ENCODE data around the gene PODXL2.
A peak's percentile ranks its signal among the peaks of the same experiment; 100 is the strongest.

PODXL2 gene

DNA sequence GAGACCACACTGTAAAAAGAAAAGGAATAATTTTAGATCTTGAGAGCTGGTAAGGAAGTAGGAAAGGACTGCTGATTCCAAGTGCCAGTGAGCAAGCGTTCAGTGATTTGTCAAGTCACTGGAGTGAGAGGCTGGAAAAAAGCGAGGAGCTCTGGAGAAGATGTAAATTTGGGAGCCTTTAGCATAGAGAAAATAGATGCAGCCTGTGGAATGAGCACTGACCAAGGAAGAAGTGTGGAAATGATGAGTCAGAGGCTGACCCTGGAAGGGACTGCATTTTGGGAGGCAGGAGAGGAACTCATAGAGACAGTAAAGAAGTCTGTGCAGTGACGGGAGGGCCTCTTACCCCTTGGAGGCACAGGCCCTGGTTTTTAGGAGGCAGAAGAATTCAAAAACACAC lies 26.7 kb downstream of the PODXL2 start:
- no peak for ATAC-seq

DNA sequence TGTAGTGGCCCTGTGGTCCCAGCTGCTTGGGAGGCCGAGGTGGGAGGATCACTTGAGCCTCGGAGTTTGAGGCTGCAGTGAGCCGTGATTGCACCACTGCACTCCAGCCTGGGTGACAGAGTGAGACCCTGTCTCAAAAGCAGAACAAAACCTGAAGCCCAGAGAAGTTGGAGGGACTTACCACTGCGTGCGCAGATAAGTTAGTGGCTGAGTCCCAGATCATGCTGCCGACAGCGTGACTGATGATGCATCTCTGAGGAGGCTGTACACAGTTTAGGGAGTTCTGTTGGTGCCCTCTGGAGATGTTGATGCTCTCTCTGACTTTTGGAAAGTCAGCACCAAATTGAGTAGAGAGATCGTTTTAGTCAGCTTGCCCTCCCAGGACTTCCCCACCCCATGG lies 27.9 kb downstream of the PODXL2 start:
- ATAC-seq, result no peak

DNA sequence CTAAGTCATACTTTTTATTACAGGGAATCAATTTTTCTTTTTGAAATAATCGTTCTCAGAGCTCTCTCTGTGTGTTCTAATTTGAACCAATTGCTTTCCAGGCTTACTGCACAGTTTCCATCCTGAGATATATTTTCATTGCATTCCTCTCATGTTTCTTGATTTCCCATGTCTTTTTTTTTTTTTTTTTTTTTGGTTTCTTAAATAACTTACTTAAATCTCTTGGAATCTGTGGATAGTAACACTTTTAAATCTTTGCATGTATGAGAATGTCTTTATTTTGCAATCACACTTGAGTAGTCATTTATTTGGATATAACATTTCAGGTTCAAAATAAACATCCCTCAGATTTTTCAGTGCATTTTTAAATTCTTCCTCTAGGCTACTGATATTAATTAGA lies 29.2 kb downstream of the PODXL2 start:
- ATAC-seq, result no peak

DNA sequence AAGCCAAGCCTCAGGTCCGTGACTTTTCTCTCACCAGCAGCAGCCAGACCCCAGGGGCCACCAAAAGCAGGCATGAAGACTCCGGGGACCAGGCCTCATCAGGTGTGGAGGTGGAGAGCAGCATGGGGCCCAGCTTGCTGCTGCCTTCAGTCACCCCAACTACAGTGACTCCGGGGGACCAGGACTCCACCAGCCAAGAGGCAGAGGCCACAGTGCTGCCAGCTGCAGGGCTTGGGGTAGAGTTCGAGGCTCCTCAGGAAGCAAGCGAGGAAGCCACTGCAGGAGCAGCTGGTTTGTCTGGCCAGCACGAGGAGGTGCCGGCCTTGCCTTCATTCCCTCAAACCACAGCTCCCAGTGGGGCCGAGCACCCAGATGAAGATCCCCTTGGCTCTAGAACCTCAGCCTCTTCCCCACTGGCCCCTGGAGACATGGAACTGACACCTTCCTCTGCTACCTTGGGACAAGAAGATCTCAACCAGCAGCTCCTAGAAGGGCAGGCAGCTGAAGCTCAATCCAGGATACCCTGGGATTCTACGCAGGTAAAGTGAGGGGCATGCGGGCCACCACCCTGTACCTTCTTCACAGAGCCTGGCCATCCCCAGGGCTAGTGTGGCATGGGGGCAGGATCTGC lies 31.8 kb downstream of the PODXL2 start:
- no peak for ATAC-seq

DNA sequence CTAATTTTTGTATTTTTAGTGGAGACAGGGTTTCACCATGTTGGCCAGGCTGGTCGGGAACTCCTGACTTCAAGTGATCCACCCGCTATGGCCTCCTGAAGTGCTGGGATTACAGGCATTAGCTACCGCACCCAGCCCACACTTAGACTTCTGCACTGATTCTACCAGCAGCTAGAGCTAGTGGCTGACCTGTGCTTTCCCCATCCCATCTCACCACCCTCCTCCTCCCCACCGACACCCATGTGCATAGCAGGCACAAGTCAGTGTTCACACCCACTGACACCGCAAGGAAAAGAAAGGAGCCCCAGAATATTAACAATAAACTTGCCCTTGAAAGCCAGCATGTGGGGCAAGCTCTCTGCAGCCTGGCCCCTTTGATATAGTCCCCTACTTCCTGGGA lies 32.6 kb downstream of the PODXL2 start:
- ATAC-seq, result no peak

DNA sequence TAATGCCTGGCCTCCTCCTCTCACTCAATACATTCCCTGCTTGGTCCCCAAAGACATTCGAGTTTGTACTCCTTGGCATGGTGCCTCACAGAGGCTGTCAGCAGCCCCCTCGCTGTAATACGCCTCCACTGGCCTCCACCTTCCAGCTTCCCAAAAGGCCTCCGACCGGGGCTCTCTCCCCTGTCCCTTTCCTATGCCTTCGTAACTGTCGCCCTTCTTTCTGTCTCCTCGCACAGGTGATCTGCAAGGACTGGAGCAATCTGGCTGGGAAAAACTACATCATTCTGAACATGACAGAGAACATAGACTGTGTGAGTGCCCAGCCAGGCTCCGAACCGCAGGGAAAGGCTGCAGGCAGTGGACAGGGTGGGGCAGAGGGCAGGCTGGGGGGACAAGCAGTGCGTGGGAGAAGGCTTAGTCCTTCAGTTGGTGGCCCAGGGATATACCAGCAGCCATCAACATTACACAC lies 33.0 kb downstream of the PODXL2 start:
- no peak for ATAC-seq

DNA sequence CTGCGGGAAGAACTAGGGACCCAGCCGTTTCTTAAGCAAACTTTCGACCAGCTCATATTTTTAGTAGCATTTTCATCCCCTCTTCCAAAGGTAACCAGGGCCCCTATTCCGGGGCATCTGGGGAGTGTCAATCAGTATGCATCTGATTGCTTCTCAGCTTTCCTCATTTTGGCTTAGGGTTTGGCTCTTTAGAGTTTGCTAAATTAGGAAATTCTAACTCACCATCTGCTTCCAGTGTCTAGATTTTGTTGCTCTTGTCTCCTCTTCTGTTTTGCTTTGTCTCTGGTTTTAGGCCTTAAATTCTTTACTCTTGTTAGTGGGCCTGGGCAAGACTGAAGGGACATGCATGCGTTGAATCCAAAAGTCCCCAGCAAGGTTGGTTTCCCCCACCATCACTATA lies 34.2 kb downstream of the PODXL2 start:
- ATAC-seq, result no peak

DNA sequence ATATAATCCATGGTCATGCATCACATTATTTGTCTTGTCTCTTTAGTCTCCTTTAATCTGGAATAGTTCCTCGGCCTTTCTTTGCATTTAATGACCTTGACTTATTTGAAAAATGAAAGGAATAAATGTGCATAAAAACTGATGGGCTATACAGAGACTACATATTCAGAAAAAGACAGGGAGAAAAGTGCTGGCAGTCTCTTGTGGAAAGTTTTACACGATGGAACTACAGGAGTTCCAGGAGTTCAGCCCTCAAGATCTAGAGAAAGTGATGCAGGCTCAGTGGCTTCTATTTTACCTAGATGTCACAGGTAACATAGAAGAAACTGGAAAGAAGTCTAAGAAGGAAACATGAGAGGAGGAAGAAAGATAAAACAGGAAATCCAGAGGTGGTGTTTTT lies 36.2 kb downstream of the PODXL2 start:
- ATAC-seq, result no peak

DNA sequence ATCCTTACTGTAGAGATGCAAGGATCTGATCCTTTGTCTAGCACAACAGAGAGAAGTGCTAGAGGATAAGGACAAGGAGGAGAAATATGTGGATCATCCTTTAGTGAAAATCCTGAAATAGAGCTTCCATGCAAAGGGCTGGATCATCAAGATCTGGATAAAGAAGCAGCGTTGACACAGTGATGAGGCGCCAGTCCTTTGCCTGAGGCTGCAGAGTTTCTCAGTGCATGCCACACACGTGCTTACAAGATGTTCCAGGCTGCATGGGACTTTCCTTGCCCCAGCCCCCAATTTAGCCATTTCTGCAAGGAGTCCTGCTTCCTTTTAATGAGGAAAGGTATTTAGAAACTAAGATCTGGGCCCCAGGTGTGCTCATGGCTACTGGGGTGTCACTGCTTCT lies 36.6 kb downstream of the PODXL2 start:
- no peak for ATAC-seq

DNA sequence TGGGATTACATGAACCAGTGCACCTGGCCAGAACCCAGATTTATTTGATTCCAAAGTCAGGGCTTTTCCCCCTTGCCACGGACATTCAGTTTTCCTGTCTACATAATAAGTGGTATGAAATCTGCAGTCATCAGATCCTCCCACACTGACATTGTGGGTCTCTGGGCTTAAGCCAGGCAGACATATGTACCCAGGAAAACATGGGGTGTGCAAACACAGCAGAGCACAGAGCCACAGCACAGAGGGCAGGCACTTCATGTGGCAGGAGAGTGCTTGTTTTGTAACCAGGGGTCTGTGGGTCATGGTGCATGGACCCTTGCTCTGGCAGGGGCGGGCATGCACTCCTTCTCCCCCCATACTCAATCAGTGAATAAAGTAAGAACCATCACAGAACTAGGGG lies 37.7 kb downstream of the PODXL2 start:
- no peak for ATAC-seq

DNA sequence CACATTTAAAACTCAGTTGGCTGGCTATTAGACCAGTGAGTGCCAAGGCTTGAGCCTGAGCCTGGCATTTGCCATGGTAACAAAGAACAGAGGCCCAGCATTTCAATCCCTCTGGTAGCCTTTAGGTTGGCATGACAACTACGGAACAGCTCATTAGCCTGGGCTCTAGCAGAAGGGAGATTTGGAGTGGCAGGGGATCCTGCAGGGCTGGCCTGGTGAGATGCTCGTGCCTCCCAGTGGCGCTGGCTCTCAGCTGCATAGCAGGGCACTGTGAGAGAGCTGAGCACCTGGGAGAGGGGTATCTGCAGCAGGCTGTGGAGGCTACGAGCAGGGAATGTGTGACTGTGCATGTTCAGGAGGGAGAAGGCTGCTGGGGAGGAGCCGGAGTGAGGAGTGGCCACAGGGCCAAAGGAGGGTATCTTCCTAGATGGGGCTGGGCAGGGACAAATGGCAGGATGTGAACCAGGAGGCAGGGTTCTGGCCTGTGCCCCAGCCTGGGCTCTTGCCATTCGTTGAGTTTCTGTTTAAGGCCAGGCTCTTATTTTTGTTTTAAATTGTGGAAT lies 38.2 kb downstream of the PODXL2 start:
- ATAC-seq, result no peak

DNA sequence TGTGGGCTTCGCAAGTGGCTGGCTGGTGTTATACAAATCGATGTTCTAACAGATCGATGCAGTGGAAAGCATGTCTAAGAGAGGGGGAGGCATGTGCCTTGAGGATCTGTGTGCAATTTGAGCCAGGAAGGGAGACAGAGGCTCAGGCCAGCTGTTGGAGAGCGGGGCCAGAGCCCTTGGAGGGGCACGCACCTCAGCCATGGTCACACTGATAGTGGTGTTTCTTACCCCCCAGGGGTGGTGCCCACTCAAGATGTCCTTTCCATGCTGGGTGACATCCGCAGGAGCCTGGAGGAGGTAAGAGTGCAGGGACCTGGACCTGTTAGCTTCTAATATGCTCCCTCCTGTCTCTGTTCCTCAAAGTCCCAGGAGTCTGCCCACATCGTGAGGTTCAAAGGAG lies 39.9 kb downstream of the PODXL2 start:
- ATAC-seq, result no peak

DNA sequence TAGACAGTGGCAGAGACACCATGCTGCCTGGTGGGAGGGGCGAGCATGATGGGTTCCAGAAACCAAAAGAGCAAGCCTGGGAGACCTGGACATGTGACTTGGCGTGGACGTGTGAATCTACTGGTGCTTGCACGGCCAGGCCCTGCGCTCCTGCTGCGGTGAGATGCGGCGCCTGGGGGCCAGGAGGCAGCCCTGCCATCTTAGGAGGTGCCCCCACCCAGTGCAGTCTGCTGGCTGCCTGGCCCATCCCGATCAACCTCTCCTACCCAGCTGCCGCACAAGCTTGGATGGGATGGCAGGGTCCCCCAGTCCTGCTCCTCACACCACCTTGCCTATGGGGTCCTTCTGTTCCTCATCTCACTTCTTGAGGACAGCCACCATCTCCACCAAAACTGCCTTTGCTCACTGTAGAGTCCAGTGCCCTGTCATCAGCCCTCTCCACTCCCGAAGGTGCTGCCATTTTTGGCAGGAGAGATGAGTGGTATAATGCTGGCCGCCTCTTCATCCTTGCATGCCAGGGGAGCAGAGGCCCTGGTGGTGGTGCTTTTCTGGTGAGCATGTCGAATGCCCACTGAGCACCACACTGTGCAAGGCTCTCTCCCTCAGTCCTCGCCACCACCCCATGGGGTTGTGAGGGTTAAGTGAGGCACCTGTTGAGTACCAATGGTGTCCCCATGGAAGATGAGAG lies 40.7 kb downstream of the PODXL2 start:
- ATAC-seq, result no peak

DNA sequence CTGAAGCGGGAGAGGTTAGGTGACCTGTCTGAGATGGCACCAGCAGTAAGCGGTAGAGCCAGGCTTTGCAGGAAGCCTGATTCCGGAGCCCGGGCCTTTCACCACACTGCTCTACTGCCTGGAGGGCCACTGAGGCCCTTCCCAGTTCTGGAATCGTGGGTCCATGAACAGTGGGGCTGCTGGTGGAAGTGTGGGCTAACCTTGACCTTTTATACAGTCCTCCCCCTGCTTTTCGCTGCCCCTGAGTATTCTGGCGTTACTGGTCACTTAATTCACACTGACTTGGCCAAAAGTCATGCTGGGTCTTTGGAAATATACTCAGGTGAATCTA lies 41.2 kb downstream of the PODXL2 start:
- ATAC-seq, result no peak

DNA sequence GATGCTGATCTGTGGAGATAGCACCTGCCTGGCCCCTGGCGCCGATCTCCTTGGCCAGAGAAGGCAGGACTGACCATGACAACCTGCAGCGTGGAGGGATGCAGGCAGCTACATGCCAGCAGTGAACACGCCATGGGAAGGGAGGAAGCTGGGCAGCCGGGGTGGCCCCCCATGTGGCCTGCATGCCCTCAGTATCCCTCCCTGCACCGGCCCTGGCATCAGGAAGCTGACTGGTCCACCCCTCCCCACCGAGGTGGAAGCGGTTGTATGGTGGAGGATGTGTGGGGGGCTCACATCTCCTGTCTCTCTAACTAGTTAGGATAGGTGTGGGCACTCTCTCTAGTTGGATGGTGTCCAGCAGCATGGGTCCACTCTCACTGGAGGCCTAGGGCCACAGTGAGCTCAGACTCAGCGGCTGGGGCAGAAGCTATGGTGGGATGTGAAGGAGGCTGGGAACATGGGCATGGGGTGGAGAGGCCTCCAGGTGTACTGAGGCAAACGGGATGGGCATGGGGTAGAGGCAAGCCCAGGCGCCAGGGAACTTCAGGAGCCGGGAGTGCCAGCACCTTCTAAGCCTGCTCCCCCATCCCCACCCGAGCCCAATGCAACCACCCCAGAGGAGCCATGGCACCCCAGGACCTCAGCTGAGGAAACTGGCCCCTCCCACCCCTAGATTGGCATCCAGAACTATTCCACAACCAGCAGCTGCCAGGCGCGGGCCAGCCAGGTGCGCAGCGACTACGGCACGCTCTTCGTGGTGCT lies 42.0 kb downstream of the PODXL2 start:
- no peak for ATAC-seq

DNA sequence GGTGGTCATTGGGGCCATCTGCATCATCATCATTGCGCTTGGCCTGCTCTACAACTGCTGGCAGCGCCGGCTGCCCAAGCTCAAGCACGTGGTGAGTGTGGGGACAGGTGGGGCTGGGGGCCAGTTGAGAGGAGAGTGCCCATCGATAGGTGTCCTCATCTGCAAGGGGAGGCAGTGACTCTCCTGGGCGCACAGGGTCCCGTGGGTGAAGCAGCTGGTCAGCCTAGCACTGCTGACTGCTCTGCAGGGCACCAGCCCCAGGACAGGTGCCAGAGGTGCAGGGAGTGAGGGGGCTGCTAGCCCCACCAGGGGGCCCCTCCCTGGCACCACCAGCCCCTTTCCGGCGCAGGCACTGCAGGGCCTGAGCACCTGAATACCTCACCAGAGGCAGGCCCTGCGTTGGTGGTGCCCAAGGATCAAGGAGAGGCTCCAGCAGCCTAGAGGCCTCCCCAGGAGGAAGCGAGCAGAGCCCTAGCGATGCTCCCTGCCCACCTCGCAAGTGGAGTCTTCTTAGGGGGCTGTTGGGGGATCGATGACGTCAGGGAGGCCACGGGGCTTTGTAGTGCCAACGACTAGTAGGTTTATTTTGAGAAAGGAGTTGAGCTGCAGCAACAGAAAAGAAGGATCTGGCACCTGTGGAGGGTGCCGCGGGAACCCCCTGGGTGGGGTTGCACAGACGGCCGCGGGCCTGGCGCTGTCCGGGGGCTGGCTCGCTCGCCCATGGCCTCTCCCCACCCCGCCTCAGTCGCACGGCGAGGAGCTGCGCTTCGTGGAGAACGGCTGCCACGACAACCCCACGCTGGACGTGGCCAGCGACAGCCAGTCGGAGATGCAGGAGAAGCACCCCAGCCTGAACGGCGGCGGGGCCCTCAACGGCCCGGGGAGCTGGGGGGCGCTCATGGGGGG lies 42.8 kb downstream of the PODXL2 start:
- peak; percentile 2 to 8 for ATAC-seq

DNA sequence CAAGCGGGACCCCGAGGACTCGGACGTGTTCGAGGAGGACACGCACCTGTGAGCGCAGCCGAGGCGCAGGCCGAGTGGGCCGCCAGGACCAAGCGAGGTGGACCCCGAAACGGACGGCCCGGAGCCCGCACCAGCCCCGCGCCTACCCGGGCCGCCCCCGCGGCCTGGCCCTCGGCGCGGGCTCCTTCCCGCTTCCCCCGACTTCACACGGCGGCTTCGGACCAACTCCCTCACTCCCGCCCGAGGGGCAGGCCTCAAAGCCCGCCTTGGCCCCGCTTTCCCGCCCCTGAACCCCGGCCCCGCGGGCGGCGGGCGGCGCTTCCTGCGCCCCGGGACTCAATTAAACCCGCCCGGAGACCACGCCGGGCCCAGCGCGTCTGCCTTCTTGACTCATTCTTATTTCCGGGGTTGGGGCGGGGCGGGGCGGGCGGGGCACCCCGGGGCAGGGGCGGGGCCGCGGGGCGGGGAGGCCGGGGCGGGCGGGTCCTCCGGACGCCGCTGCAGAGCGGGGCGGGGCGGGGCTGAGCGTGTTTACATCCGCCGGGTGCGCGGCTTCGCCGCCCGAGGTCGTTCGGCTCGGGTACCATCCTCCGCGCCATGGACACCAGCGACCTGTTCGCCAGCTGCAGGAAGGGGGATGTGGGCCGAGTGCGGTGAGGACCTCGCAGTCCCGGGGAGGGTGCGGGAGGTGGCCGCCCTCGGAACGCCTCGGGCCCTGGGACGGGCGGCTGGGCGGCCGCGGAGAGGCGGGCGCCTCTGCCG lies 43.6 kb downstream of the PODXL2 start, which contains the start of gene ABTB1:
Gene ABTB1 (plus strand): TSS at position 524 of the 762 bp plus-strand sequence. CDS start 74 bp downstream, at position 598.
- peak; percentile 85 to 86 for ATAC-seq

DNA sequence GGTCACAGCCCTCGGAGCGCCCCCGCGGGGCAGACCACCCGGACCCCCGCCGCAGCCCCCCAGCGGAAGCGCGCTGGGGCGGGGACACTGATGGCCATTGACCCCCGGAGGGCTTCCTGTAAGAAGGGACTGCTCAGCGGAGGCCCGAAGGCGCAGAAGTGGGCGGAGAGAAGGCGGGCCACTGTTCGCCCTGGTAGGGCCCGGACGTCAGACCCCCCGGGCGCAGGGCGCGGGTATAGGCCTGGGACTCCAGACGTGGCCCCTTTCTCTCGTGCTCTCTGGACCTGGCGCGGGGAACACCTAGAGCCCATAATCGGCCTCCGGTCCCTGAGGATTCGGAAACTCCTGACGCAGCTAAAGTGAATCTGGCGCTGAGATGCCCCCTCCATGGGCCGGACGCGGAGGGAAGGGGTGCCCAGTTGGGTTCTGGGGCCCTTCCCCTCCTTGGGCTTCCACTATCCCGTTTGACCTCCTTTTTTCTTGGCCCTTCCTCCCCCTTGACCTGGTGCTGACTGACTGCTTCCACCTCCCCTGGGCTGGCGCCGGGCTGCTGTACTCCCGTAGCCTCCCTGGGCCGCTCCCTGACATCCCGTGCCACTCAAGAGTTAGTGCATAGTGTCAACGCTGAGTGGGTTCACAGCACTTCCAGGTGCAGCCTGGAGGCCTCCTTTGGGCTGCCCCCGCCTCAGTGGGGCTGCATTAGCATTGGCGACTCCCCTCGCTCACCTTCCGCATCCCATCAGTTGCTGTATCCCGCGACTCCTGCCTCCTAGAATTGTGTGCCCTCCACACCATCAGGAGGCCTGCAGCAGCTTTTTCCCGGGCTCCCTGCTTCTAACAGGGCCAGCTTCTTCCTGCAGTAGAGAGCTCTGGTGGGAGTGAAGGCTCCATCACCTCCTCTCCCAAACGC lies 44.5 kb downstream of the PODXL2 start:
- peak; percentile 59 to 61 for ATAC-seq

DNA sequence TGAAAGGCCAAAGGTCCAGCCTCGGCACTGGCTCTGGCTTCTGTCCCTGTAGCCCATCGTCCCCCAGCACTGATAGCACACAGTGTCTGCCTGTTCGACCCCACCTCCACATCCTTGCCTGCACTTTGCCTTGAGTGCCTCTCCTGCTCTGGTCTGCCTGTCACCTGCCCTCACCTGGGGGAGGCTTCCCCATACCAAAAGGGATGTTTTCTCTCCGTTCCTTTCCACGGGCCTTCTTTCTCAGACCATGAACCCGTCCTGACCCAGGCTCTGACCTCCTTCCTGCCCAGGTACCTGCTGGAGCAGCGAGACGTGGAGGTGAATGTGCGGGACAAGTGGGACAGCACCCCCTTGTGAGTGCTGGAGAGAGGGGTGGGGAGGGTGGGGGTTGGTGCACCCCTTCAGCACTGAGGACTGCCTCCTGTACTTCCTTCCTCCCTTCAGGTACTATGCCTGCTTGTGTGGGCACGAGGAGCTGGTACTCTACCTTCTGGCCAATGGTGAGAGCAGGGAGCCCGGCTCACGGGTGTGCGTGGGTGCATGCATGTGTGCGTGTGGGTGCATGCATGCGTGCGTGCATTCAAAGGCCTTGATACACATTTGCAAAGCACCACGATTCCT lies 45.2 kb downstream of the PODXL2 start:
- ATAC-seq, result no peak

DNA sequence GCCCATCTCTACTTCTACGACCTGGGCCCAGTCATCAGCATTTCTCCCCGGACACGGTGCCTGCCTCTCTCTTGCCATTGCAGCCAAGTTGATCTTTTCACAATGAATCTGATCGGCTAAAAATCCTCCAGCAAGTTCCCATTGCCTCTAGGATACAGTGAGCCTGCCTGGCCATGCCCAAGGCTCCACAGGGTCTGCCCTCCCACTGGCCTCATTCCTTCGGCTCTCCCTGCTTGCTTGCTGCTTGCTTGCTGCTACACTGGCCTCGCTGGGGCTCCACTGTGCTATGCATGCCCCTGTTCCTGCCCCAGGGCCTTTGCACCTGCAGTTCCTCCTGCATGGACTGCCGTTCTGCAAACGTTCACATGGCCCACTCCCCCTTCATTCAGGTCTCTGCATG lies 45.8 kb downstream of the PODXL2 start:
- no peak for ATAC-seq

Data from activated CD4-positive, CD25-positive, alpha-beta regulatory T cell treated with anti-CD3 and anti-CD28 coated beads, Interleukin-2, amount 50 U/mL, for 24 hours (primary cell).